ENCODE data around the gene HOXA3. TPM values are rescaled to one million over a fixed set of nuclear protein-coding genes. Genes with fewer than 3 reads are reported as not detected.
A peak's percentile ranks its signal among the peaks of the same experiment; 100 is the strongest.

HOXA3 gene
- total and polyA plus RNA-seq, 2 of the 8 experiments (the other 6 are each of a cell fraction or from before 2014, with no cell fraction given), result not detected

DNA sequence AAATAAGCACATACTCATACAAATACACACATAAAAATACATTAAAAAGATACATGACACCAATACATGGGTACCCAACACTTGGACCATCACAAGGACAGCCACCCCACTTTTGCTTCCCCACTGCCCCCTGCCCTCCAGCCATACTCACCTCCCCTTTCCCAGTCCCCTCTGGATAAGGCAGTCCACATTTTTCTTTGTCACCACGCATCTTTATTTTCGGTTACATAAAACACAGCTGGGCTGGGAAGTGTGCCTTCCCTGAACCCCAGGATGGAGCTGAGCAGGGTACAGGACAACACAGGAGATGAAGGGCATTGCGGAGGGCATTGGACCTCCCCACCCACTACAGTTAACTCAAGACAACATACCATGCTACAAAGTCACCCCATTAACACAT, 1.1 kb upstream of the HOXA3 start:
- H3K36me3 ChIP-seq (ENCODE audit: control insufficient read depth in 2 of 4, insufficient read depth in 4 of 4, low read length in 3 of 4), result peaks cover 0 to 17% (median 0%) of the 10 kb centered on the region in 4 experiments; a peak in 1 of 8 replicates
- peaks cover 0 to 2% (median under 1%) of the 10 kb centered on the region in 4 experiments; a peak in 3 of 7 replicates for H3K4me1 ChIP-seq (replicated peaks in 1 of 4; ENCODE audit: control insufficient read depth in 3 of 4, insufficient read depth in 4 of 4, low read length in 3 of 4)
- H4K20me1 ChIP-seq (replicated peaks in 1 of 2; ENCODE audit: control insufficient read depth in 1 of 2, insufficient read depth in 2 of 2, low read length in 2 of 2), result peaks cover 29 to 51% of the 10 kb centered on the region in 2 experiments
- no peak overlapping the region for H3K27ac ChIP-seq (ENCODE audit: low read depth, low read length)
- TF ChIP-seq RNF2 (IDR thresholded peaks at IDR 0.05; ENCODE audit: borderline replicate concordance, low read depth, low read length, missing control alignments, poor library complexity, severe bottlenecking), result peak; percentile 15
- TF ChIP-seq SP2 (IDR thresholded peaks at IDR 0.05; ENCODE audit: low read length), result no peak
- no peaks in the 10 kb centered on the region for H3K79me1 ChIP-seq (ENCODE audit: low read depth, low read length)
- ChIA-PET POLR2A (ENCODE audit: partially characterized antibody) (interaction anchor here (1.9 kb wide), 1 partner anchor 10 kb away, joined by 5 read pairs; the partner anchor contains the start of gene HOXA5), CTCF (ENCODE audit: partially characterized antibody) (interaction anchor here (1.2 to 6.5 kb wide), 4 partner anchors 8 to 473 kb away, joined by 3 to 80 read pairs (median 20); partner anchors contain the start of gene HOXA5)
- H3K23ac ChIP-seq (ENCODE audit: insufficient read length), result no peak overlapping the region
- H2BK12ac ChIP-seq (ENCODE audit: low read depth, low read length), result no peak overlapping the region
- no peak overlapping the region for H3K9ac ChIP-seq (replicated peaks in 1 of 4; ENCODE audit: extremely low read depth in 1 of 4, low read depth in 3 of 4, low read length in 3 of 4)
- no peaks in the 10 kb centered on the region for H3K79me2 ChIP-seq (ENCODE audit: control insufficient read depth in 1 of 2, insufficient read depth in 2 of 2, low read length in 2 of 2)
- H2BK5ac ChIP-seq (ENCODE audit: low read depth, low read length), result no peak overlapping the region
- no peak overlapping the region for H2AFZ ChIP-seq (ENCODE audit: low read length)
- H2AK5ac ChIP-seq (ENCODE audit: low read depth, low read length), result no peak overlapping the region
- DNase-seq (ENCODE audit: low read depth in 1 of 2, low spot score in 2 of 2), result no peak
- H2BK20ac ChIP-seq (ENCODE audit: low read length), result no peak overlapping the region
- no peak for FAIRE-seq
- H2BK120ac ChIP-seq (replicated peaks; ENCODE audit: low read depth, low read length), result no peak overlapping the region
- no peak overlapping the region for H3K4me3 ChIP-seq (ENCODE audit: extremely low read depth in 1 of 4, insufficient read depth in 2 of 4, low read depth in 3 of 4, low read length in 4 of 4)
- H3K56ac ChIP-seq (replicated peaks; ENCODE audit: insufficient read length, low read depth, low read length), result no peak overlapping the region
- no peak overlapping the region for H3K14ac ChIP-seq (ENCODE audit: insufficient read length)
- WGBS, 2 experiments (ENCODE audit: extremely low coverage in 1 of 2, insufficient coverage in 1 of 2, insufficient read length in 1 of 2, insufficient replicate concordance in 2 of 2, low coverage in 1 of 2, low lambda C conversion rate in 2 of 2, missing lambda C conversion rate in 1 of 2), result 40% methylated on average over 3 of the region's 3 CpGs; no CpG with 5 or more reads in 1 of the 2 experiments
- peaks cover 2% of the 10 kb centered on the region; the same call in 1 of the 2 replicates for H3K23me2 ChIP-seq (ENCODE audit: low read depth, low read length)
- H4K8ac ChIP-seq (ENCODE audit: extremely low read depth, insufficient read depth, low read length), result no peak overlapping the region
- no peak overlapping the region for H4K5ac ChIP-seq (ENCODE audit: insufficient read length, low read depth, low read length)
- H4K91ac ChIP-seq (replicated peaks; ENCODE audit: insufficient read length, low read length), result no peak overlapping the region
- no peak overlapping the region for H3K4ac ChIP-seq (replicated peaks; ENCODE audit: insufficient read length, low read depth, low read length)
- peaks cover 0 to 10% of the 10 kb centered on the region in 2 experiments; a peak in 1 of 4 replicates for H3K9me3 ChIP-seq (ENCODE audit: insufficient read depth in 2 of 2, low read depth in 1 of 2, low read length in 1 of 2)
- H2BK15ac ChIP-seq (ENCODE audit: low read length), result no peak overlapping the region
- no peak overlapping the region for H3K4me2 ChIP-seq (ENCODE audit: insufficient read depth in 1 of 2, low read depth in 2 of 2, low read length in 2 of 2)
- peaks cover 98 to 100% (median 100%) of the 10 kb centered on the region in 4 experiments for H3K27me3 ChIP-seq (replicated peaks in 1 of 4; ENCODE audit: control insufficient read depth in 3 of 4, extremely low read depth in 1 of 4, insufficient read depth in 3 of 4, low read length in 3 of 4)
- H3K18ac ChIP-seq (ENCODE audit: extremely low read depth, low read length), result no peak overlapping the region
